ENCODE results near the gene PRPF18.

DNA sequence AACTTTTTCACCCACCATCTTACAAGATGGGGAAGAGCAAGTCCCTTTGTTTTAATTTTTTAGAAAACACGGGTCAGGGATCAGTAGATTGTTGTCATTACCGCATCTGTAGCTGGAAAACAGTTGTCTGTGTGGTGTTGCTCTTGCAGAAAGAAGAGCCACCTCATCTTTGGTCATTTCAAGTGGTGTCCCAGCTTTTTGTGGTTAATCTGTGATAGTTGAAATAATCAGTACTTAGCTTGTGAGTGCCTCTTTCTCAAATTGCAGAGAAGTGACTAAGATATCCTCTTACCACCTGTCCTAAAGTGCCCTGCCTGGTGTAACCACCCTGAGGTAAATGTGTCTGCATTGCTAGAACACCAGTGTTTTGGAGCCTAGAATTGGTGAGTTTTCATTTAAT lies 5.5 kb downstream of the PRPF18 start:
- TF ChIP-seq ELF4 (CRISPR knock-in tag; IDR thresholded peaks at IDR 0.05; ENCODE audit: low read depth) (no peak), ZNF138 (CRISPR knock-in tag; conservative IDR thresholded peaks at IDR 0.05) (no peak), NR1H2 (CRISPR knock-in tag; IDR thresholded peaks at IDR 0.05) (no peak), CREB1 (CRISPR knock-in tag; IDR thresholded peaks at IDR 0.05) (no peak), RORB (CRISPR knock-in tag; IDR thresholded peaks at IDR 0.05) (no peak), ZBTB21 (CRISPR knock-in tag; IDR thresholded peaks at IDR 0.05; ENCODE audit: borderline replicate concordance) (no peak), SMAD3 (CRISPR knock-in tag; IDR thresholded peaks at IDR 0.05; ENCODE audit: borderline replicate concordance) (no peak)
- TF ChIP-seq, protein P1, sequence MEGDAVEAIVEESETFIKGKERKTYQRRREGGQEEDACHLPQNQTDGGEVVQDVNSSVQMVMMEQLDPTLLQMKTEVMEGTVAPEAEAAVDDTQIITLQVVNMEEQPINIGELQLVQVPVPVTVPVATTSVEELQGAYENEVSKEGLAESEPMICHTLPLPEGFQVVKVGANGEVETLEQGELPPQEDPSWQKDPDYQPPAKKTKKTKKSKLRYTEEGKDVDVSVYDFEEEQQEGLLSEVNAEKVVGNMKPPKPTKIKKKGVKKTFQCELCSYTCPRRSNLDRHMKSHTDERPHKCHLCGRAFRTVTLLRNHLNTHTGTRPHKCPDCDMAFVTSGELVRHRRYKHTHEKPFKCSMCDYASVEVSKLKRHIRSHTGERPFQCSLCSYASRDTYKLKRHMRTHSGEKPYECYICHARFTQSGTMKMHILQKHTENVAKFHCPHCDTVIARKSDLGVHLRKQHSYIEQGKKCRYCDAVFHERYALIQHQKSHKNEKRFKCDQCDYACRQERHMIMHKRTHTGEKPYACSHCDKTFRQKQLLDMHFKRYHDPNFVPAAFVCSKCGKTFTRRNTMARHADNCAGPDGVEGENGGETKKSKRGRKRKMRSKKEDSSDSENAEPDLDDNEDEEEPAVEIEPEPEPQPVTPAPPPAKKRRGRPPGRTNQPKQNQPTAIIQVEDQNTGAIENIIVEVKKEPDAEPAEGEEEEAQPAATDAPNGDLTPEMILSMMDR (IDR thresholded peaks at IDR 0.05): no peak
- TF ChIP-seq, protein P2, sequence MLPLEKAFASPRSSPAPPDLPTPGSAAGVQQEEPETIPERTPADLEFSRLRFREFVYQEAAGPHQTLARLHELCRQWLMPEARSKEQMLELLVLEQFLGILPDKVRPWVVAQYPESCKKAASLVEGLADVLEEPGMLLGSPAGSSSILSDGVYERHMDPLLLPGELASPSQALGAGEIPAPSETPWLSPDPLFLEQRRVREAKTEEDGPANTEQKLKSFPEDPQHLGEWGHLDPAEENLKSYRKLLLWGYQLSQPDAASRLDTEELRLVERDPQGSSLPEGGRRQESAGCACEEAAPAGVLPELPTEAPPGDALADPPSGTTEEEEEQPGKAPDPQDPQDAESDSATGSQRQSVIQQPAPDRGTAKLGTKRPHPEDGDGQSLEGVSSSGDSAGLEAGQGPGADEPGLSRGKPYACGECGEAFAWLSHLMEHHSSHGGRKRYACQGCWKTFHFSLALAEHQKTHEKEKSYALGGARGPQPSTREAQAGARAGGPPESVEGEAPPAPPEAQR (CRISPR knock-in tag; IDR thresholded peaks at IDR 0.05): no peak
- TF ChIP-seq, protein P3, sequence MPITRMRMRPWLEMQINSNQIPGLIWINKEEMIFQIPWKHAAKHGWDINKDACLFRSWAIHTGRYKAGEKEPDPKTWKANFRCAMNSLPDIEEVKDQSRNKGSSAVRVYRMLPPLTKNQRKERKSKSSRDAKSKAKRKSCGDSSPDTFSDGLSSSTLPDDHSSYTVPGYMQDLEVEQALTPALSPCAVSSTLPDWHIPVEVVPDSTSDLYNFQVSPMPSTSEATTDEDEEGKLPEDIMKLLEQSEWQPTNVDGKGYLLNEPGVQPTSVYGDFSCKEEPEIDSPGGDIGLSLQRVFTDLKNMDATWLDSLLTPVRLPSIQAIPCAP (CRISPR knock-in tag; IDR thresholded peaks at IDR 0.05): no peak
- TF ChIP-seq, protein P4, sequence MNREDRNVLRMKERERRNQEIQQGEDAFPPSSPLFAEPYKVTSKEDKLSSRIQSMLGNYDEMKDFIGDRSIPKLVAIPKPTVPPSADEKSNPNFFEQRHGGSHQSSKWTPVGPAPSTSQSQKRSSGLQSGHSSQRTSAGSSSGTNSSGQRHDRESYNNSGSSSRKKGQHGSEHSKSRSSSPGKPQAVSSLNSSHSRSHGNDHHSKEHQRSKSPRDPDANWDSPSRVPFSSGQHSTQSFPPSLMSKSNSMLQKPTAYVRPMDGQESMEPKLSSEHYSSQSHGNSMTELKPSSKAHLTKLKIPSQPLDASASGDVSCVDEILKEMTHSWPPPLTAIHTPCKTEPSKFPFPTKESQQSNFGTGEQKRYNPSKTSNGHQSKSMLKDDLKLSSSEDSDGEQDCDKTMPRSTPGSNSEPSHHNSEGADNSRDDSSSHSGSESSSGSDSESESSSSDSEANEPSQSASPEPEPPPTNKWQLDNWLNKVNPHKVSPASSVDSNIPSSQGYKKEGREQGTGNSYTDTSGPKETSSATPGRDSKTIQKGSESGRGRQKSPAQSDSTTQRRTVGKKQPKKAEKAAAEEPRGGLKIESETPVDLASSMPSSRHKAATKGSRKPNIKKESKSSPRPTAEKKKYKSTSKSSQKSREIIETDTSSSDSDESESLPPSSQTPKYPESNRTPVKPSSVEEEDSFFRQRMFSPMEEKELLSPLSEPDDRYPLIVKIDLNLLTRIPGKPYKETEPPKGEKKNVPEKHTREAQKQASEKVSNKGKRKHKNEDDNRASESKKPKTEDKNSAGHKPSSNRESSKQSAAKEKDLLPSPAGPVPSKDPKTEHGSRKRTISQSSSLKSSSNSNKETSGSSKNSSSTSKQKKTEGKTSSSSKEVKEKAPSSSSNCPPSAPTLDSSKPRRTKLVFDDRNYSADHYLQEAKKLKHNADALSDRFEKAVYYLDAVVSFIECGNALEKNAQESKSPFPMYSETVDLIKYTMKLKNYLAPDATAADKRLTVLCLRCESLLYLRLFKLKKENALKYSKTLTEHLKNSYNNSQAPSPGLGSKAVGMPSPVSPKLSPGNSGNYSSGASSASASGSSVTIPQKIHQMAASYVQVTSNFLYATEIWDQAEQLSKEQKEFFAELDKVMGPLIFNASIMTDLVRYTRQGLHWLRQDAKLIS (CRISPR knock-in tag; IDR thresholded peaks at IDR 0.05; ENCODE audit: borderline replicate concordance): no peak
- TF ChIP-seq, protein P5, sequence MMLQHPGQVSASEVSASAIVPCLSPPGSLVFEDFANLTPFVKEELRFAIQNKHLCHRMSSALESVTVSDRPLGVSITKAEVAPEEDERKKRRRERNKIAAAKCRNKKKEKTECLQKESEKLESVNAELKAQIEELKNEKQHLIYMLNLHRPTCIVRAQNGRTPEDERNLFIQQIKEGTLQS (CRISPR knock-in tag; conservative IDR thresholded peaks at IDR 0.05): no peak
- TF ChIP-seq, protein P6, sequence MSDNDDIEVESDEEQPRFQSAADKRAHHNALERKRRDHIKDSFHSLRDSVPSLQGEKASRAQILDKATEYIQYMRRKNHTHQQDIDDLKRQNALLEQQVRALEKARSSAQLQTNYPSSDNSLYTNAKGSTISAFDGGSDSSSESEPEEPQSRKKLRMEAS (CRISPR knock-in tag; IDR thresholded peaks at IDR 0.05): no peak
- TF ChIP-seq, protein P7, sequence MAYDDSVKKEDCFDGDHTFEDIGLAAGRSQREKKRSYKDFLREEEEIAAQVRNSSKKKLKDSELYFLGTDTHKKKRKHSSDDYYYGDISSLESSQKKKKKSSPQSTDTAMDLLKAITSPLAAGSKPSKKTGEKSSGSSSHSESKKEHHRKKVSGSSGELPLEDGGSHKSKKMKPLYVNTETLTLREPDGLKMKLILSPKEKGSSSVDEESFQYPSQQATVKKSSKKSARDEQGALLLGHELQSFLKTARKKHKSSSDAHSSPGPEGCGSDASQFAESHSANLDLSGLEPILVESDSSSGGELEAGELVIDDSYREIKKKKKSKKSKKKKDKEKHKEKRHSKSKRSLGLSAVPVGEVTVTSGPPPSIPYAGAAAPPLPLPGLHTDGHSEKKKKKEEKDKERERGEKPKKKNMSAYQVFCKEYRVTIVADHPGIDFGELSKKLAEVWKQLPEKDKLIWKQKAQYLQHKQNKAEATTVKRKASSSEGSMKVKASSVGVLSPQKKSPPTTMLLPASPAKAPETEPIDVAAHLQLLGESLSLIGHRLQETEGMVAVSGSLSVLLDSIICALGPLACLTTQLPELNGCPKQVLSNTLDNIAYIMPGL (CRISPR knock-in tag; IDR thresholded peaks at IDR 0.05): no peak
